Type B pancreatic cell (in vitro differentiated cells): Measurements from ENCODE around the gene USH2A. TPM values are rescaled to one million over a fixed set of nuclear protein-coding genes. Genes with fewer than 3 reads are reported as not detected.
A peak's percentile ranks its signal among the peaks of the same experiment; 100 is the strongest.

Experiments used
- DNase-seq: peaks from one replicate; pipeline ENCODE4 v3.0.0; 2021; ENCODE audit warnings: mixed read lengths; ENCODE audit not compliant: unreplicated experiment; ENCODE audit errors: extremely low spot score
- H3K27ac Mint-ChIP-seq: 2 replicates; pipeline ENCODE4 v1.8.0; 2021; ENCODE audit warnings: mild to moderate bottlenecking, mixed read lengths
- H3K27me3 Mint-ChIP-seq: 2 replicates; pipeline ENCODE4 v1.8.0; 2021; ENCODE audit warnings: mixed read lengths
- H3K36me3 Mint-ChIP-seq: 2 replicates; pipeline ENCODE4 v1.8.0; 2021; ENCODE audit warnings: mixed read lengths
- H3K4me1 Mint-ChIP-seq: one replicate; pipeline ENCODE4 v1.8.0; 2021; ENCODE audit warnings: mixed read lengths; ENCODE audit not compliant: unreplicated experiment
- H3K4me3 Mint-ChIP-seq: 2 replicates; pipeline ENCODE4 v1.8.0; 2021; ENCODE audit warnings: mild to moderate bottlenecking, mixed read lengths
- H3K9me3 Mint-ChIP-seq: 2 replicates; pipeline ENCODE4 v1.8.0; 2021; ENCODE audit warnings: mixed read lengths
- CTCF ChIP-seq: fragments of 200-600 bp; sonication (generic); conservative IDR thresholded peaks from 2 replicates; pipeline ENCODE4 v1.5.0; 2021; ENCODE audit warnings: antibody characterized with exemption, mild to moderate bottlenecking
- total RNA-seq: library from RNA; stranded (reverse); gene quantifications from 2 replicates; pipeline ENCODE4 v1.2.1, GENCODE V29; 2021; ENCODE audit warnings: low replicate concordance

USH2A gene
- total RNA-seq, 1 donor from 2014 or later = 0.22 TPM

GRCh38 chr1:216193839-216194443 is 229.3 kb downstream of the USH2A start:
- H3K36me3 Mint-ChIP-seq = no peaks in the 10 kb centered on the region
- no peak overlapping the region for H3K27ac Mint-ChIP-seq
- peaks cover 4% of the 10 kb centered on the region for H3K27me3 Mint-ChIP-seq
- peak; percentile 25 for TF ChIP-seq CTCF
- H3K4me3 Mint-ChIP-seq = no peak overlapping the region
- no peaks in the 10 kb centered on the region for H3K4me1 Mint-ChIP-seq
- DNase-seq = no peak
- no peaks in the 10 kb centered on the region for H3K9me3 Mint-ChIP-seq

- Mint-ChIP-seq H3K27me3 (peaks cover 7% of the 10 kb centered on the region), H3K27ac (no peak overlapping the region), H3K36me3 (no peaks in the 10 kb centered on the region), H3K9me3 (no peaks in the 10 kb centered on the region), H3K4me3 (no peak overlapping the region), H3K4me1 (peaks cover 11% of the 10 kb centered on the region)
- no peak for DNase-seq
- TF ChIP-seq CTCF = no peak
These were observed 232.8 kb downstream of the USH2A start for GRCh38 chr1:216190438-216190837.

GRCh38 chr1:216186816-216187215 is 236.4 kb downstream of the USH2A start:
- H3K9me3 Mint-ChIP-seq = no peaks in the 10 kb centered on the region
- no peak for TF ChIP-seq CTCF
- H3K27me3 Mint-ChIP-seq = peaks cover 4% of the 10 kb centered on the region
- no peaks in the 10 kb centered on the region for H3K36me3 Mint-ChIP-seq
- peak overlapping the region; percentile 5 for H3K4me3 Mint-ChIP-seq
- DNase-seq = no peak
- H3K4me1 Mint-ChIP-seq = peaks cover 27% of the 10 kb centered on the region
- peak overlapping the region; percentile 19 for H3K27ac Mint-ChIP-seq

- H3K27ac Mint-ChIP-seq = no peak overlapping the region
- no peak for DNase-seq
- H3K36me3 Mint-ChIP-seq = no peaks in the 10 kb centered on the region
- no peaks in the 10 kb centered on the region for H3K9me3 Mint-ChIP-seq
- peaks cover 27% of the 10 kb centered on the region for H3K4me1 Mint-ChIP-seq
- no peak overlapping the region for H3K4me3 Mint-ChIP-seq
- no peak for TF ChIP-seq CTCF
- H3K27me3 Mint-ChIP-seq = peaks cover 4% of the 10 kb centered on the region
These were observed 237.1 kb downstream of the USH2A start for GRCh38 chr1:216186141-216186540.

GRCh38 chr1:216184126-216184680 is 239.0 kb downstream of the USH2A start:
- Mint-ChIP-seq H3K36me3 (no peaks in the 10 kb centered on the region), H3K9me3 (no peaks in the 10 kb centered on the region)

More at GRCh38 chr1:216184126-216184680, 239.0 kb downstream of the USH2A start:
- peaks cover 4% of the 10 kb centered on the region for H3K27me3 Mint-ChIP-seq
- H3K27ac Mint-ChIP-seq = no peak overlapping the region
- H3K4me1 Mint-ChIP-seq = peaks cover 27% of the 10 kb centered on the region
- DNase-seq = no peak
- no peak for TF ChIP-seq CTCF
- no peak overlapping the region for H3K4me3 Mint-ChIP-seq
